HEK293 (cell line): ENCODE measurements around the gene DRD4.

Experiments
- CTCF ChIA-PET: fragments of 350-600 bp; formaldehyde crosslinking; extraction: SDS; loops from one replicate; lab custom pipeline; 2021; ENCODE audit warnings: antibody characterized with exemption; lab: Yijun Ruan, JAX
- POLR2A ChIA-PET: fragments of 300-600 bp; formaldehyde crosslinking; extraction: SDS; loops from one replicate; lab custom pipeline; 2020; ENCODE audit warnings: antibody characterized with exemption, inconsistent platforms; lab: Yijun Ruan, JAX
- H3K27ac ChIP-seq: fragments of 200-500 bp; sonication (Bioruptor generic); 2 replicates; pipeline ENCODE4 v1.5.1; 2014; ENCODE audit warnings: low read depth, low read length, control low read depth, inconsistent platforms; ENCODE audit errors: extremely low read depth
- H3K36me3 ChIP-seq, 2 experiments: fragments of 200-500 bp in 1 of 2; sonication (Bioruptor generic) in 1 of 2; 1 replicate in 1 of 2; 2 replicates in 1 of 2; pipeline ENCODE4 v1.5.1; 2014 to 2017; ENCODE audit warnings: inconsistent platforms in 2 of 2, low read length in 2 of 2; ENCODE audit not compliant: control insufficient read depth in 2 of 2, insufficient read depth in 1 of 2
- H3K4me1 ChIP-seq: fragments of 200-500 bp; sonication (Bioruptor generic); 2 replicates; pipeline ENCODE4 v1.5.1; 2014; ENCODE audit warnings: mild to moderate bottlenecking, low read length, inconsistent platforms; ENCODE audit not compliant: control insufficient read depth, insufficient read depth
- H3K4me3 ChIP-seq: 2 replicates; pipeline ENCODE4 v1.5.1; 2011; ENCODE audit warnings: low read depth, mild to moderate bottlenecking, control low read depth, low read length, moderate library complexity
- H3K9me3 ChIP-seq: fragments of 200-500 bp; sonication (Bioruptor generic); 2 replicates; pipeline ENCODE4 v1.5.1; 2014; ENCODE audit warnings: low read depth, low read length, inconsistent platforms; ENCODE audit not compliant: control insufficient read depth, insufficient read depth
- KLF16 ChIP-seq: fragments of 450-650 bp; formaldehyde crosslinking; IDR thresholded peaks from 2 replicates; pipeline ENCODE4 v1.5.1; 2017; ENCODE audit warnings: missing biosample characterization, missing genetic modification characterization
- OSR2 ChIP-seq: fragments of 450-650 bp; formaldehyde crosslinking; IDR thresholded peaks from 2 replicates; pipeline ENCODE4 v1.5.1; 2016; ENCODE audit warnings: missing biosample characterization, missing genetic modification characterization
- RBAK ChIP-seq: fragments of 450-650 bp; formaldehyde crosslinking; IDR thresholded peaks from 2 replicates; pipeline ENCODE4 v1.5.1; 2016; ENCODE audit warnings: missing biosample characterization, missing genetic modification characterization
- SALL2 ChIP-seq: fragments of 450-650 bp; formaldehyde crosslinking; IDR thresholded peaks from 2 replicates; pipeline ENCODE4 v1.5.0; 2017; ENCODE audit warnings: missing biosample characterization, mild to moderate bottlenecking, missing genetic modification characterization, borderline replicate concordance
- ZFP69B ChIP-seq: fragments of 450-650 bp; formaldehyde crosslinking; IDR thresholded peaks from 2 replicates; pipeline ENCODE4 v1.5.1; 2016; ENCODE audit warnings: missing biosample characterization, missing genetic modification characterization
- ZNF121 ChIP-seq: fragments of 450-650 bp; formaldehyde crosslinking; IDR thresholded peaks from 2 replicates; pipeline ENCODE4 v1.5.1; 2016; ENCODE audit warnings: missing biosample characterization, missing genetic modification characterization
- ZNF155 ChIP-seq: fragments of 450-650 bp; formaldehyde crosslinking; IDR thresholded peaks from 2 replicates; pipeline ENCODE4 v1.5.1; 2016; ENCODE audit warnings: missing biosample characterization, missing genetic modification characterization
- ZNF157 ChIP-seq: fragments of 450-650 bp; formaldehyde crosslinking; IDR thresholded peaks from 2 replicates; pipeline ENCODE4 v1.5.1; 2016; ENCODE audit warnings: missing biosample characterization, missing genetic modification characterization
- ZNF175 ChIP-seq: fragments of 450-650 bp; formaldehyde crosslinking; IDR thresholded peaks from 2 replicates; pipeline ENCODE4 v1.5.1; 2016; ENCODE audit warnings: missing biosample characterization, missing genetic modification characterization
- ZNF2 ChIP-seq: fragments of 450-650 bp; formaldehyde crosslinking; IDR thresholded peaks from 2 replicates; pipeline ENCODE4 v1.5.1; 2016; ENCODE audit warnings: missing biosample characterization, missing genetic modification characterization
- ZNF292 ChIP-seq: fragments of 450-650 bp; formaldehyde crosslinking; IDR thresholded peaks from 2 replicates; pipeline ENCODE4 v1.5.1; 2016; ENCODE audit warnings: low read depth, missing biosample characterization, missing genetic modification characterization, borderline replicate concordance
- ZNF324 ChIP-seq: fragments of 450-650 bp; formaldehyde crosslinking; IDR thresholded peaks from 2 replicates; pipeline ENCODE4 v1.5.1; 2016; ENCODE audit warnings: missing biosample characterization, missing genetic modification characterization
- ZNF350 ChIP-seq: fragments of 450-650 bp; formaldehyde crosslinking; IDR thresholded peaks from 2 replicates; pipeline ENCODE4 v1.5.0; 2017; ENCODE audit warnings: missing biosample characterization, mild to moderate bottlenecking, missing genetic modification characterization
- ZNF529 ChIP-seq: fragments of 450-650 bp; formaldehyde crosslinking; IDR thresholded peaks from 2 replicates; pipeline ENCODE4 v1.5.1; 2017; ENCODE audit warnings: missing genetic modification characterization, missing biosample characterization; ENCODE audit not compliant: insufficient replicate concordance
- ZNF530 ChIP-seq: fragments of 450-650 bp; formaldehyde crosslinking; IDR thresholded peaks from 2 replicates; pipeline ENCODE4 v1.5.1; 2016; ENCODE audit warnings: low read depth, missing biosample characterization, missing genetic modification characterization
- ZNF585B ChIP-seq: fragments of 450-650 bp; formaldehyde crosslinking; IDR thresholded peaks from 2 replicates; pipeline ENCODE4 v1.5.1; 2016; ENCODE audit warnings: missing biosample characterization, missing genetic modification characterization
- ZNF629 ChIP-seq: fragments of 450-650 bp; formaldehyde crosslinking; IDR thresholded peaks from 2 replicates; pipeline ENCODE4 v1.5.1; 2017; ENCODE audit warnings: missing biosample characterization, missing genetic modification characterization
- ZNF701 ChIP-seq: fragments of 450-650 bp; formaldehyde crosslinking; IDR thresholded peaks from 2 replicates; pipeline ENCODE4 v1.5.1; 2016; ENCODE audit warnings: missing biosample characterization, missing genetic modification characterization
- TF ChIP-seq, protein P1 (sequence below): fragments of 450-650 bp; formaldehyde crosslinking; optimal IDR thresholded peaks from 2 replicates; pipeline ENCODE3; 2016; ENCODE audit warnings: missing biosample characterization, mild to moderate bottlenecking, missing genetic modification characterization
- TF ChIP-seq, protein P2 (sequence below): IDR thresholded peaks from 2 replicates; pipeline ENCODE4 v1.6.1; 2011; ENCODE audit warnings: mild to moderate bottlenecking, low read depth, low read length, borderline replicate concordance
- TF ChIP-seq, protein P3 (sequence below): fragments of 450-650 bp; formaldehyde crosslinking; IDR thresholded peaks from 2 replicates; pipeline ENCODE4 v1.5.1; 2016; ENCODE audit warnings: missing biosample characterization, missing genetic modification characterization
- TF ChIP-seq, protein P4 (sequence below): fragments of 450-650 bp; formaldehyde crosslinking; IDR thresholded peaks from 2 replicates; pipeline ENCODE4 v1.5.1; 2016; ENCODE audit warnings: missing biosample characterization, missing genetic modification characterization

DRD4 gene

GRCh38 chr11:687751-688150 lies 50.7 kb downstream of the DRD4 start (continued):
- TF ChIP-seq ZNF2 (tag by site-specific recombination), result no peak
- TF ChIP-seq ZNF701 (tag by site-specific recombination), result no peak
- TF ChIP-seq ZNF157, result no peak
- TF ChIP-seq RBAK (tag by site-specific recombination), result no peak

GRCh38 chr11:688681-689080 lies 51.6 kb downstream of the DRD4 start:
- no peak overlapping the region for H3K4me3 ChIP-seq
- H3K27ac ChIP-seq, result no peak overlapping the region
- TF ChIP-seq ZNF529 (no peak), ZNF350 (tag by site-specific recombination) (no peak), ZNF585B (tag by site-specific recombination) (no peak), ZNF121 (tag by site-specific recombination) (no peak), ZNF530 (no peak), ZFP69B (tag by site-specific recombination) (no peak), KLF16 (tag by site-specific recombination) (no peak), ZNF155 (tag by site-specific recombination) (no peak), ZNF175 (no peak), ZNF292 (tag by site-specific recombination) (no peak), SALL2 (tag by site-specific recombination) (no peak), OSR2 (tag by site-specific recombination) (no peak), ZNF629 (tag by site-specific recombination) (no peak), ZNF324 (tag by site-specific recombination) (no peak)
- TF ChIP-seq, protein P1, sequence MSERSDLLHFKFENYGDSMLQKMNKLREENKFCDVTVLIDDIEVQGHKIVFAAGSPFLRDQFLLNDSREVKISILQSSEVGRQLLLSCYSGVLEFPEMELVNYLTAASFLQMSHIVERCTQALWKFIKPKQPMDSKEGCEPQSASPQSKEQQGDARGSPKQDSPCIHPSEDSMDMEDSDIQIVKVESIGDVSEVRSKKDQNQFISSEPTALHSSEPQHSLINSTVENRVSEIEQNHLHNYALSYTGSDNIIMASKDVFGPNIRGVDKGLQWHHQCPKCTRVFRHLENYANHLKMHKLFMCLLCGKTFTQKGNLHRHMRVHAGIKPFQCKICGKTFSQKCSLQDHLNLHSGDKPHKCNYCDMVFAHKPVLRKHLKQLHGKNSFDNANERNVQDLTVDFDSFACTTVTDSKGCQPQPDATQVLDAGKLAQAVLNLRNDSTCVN, result no peak
- TF ChIP-seq, protein P2, sequence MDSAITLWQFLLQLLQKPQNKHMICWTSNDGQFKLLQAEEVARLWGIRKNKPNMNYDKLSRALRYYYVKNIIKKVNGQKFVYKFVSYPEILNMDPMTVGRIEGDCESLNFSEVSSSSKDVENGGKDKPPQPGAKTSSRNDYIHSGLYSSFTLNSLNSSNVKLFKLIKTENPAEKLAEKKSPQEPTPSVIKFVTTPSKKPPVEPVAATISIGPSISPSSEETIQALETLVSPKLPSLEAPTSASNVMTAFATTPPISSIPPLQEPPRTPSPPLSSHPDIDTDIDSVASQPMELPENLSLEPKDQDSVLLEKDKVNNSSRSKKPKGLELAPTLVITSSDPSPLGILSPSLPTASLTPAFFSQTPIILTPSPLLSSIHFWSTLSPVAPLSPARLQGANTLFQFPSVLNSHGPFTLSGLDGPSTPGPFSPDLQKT, result no peak
- TF ChIP-seq, protein P3, sequence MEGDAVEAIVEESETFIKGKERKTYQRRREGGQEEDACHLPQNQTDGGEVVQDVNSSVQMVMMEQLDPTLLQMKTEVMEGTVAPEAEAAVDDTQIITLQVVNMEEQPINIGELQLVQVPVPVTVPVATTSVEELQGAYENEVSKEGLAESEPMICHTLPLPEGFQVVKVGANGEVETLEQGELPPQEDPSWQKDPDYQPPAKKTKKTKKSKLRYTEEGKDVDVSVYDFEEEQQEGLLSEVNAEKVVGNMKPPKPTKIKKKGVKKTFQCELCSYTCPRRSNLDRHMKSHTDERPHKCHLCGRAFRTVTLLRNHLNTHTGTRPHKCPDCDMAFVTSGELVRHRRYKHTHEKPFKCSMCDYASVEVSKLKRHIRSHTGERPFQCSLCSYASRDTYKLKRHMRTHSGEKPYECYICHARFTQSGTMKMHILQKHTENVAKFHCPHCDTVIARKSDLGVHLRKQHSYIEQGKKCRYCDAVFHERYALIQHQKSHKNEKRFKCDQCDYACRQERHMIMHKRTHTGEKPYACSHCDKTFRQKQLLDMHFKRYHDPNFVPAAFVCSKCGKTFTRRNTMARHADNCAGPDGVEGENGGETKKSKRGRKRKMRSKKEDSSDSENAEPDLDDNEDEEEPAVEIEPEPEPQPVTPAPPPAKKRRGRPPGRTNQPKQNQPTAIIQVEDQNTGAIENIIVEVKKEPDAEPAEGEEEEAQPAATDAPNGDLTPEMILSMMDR (tag by site-specific recombination), result no peak
- TF ChIP-seq, protein P4, sequence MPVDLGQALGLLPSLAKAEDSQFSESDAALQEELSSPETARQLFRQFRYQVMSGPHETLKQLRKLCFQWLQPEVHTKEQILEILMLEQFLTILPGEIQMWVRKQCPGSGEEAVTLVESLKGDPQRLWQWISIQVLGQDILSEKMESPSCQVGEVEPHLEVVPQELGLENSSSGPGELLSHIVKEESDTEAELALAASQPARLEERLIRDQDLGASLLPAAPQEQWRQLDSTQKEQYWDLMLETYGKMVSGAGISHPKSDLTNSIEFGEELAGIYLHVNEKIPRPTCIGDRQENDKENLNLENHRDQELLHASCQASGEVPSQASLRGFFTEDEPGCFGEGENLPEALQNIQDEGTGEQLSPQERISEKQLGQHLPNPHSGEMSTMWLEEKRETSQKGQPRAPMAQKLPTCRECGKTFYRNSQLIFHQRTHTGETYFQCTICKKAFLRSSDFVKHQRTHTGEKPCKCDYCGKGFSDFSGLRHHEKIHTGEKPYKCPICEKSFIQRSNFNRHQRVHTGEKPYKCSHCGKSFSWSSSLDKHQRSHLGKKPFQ, result no peak
- CTCF ChIA-PET, result no interaction called here
- peaks cover 6 to 83% of the 10 kb centered on the region in 2 experiments; a peak in 2 of 3 replicates for H3K36me3 ChIP-seq
- no peaks in the 10 kb centered on the region for H3K9me3 ChIP-seq
- POLR2A ChIA-PET, result no interaction called here
- no peaks in the 10 kb centered on the region for H3K4me1 ChIP-seq
